Thymus (tissue), 11 donors: ENCODE data around the gene HMG20A. TPM values are rescaled to one million over a fixed set of nuclear protein-coding genes. Genes with fewer than 3 reads are reported as not detected.

Experiments used
- DNase-seq, 9 donors: peaks; one replicate each; pipeline ENCODE4 v3.0.0-alpha.2; 2013; ENCODE audit warnings: low spot score in 9 of 9, low read depth in 6 of 9, missing footprints in 1 of 9
- H3K27ac ChIP-seq, 2 donors: one replicate each; pipeline ENCODE4 v1.5.1; 2013; ENCODE audit warnings: control low read depth in 1 of 2, low read depth in 1 of 2, low read length in 1 of 2, mild to moderate bottlenecking in 1 of 2, moderate library complexity in 1 of 2
- H3K27me3 ChIP-seq, 2 donors: one replicate each; pipeline ENCODE4 v1.5.1; 2013; ENCODE audit warnings: low read length in 1 of 2; ENCODE audit not compliant: control insufficient read depth in 2 of 2, insufficient read depth in 1 of 2
- H3K36me3 ChIP-seq, 2 donors: one replicate each; pipeline ENCODE4 v1.5.1; 2013; ENCODE audit warnings: low read length in 1 of 2, mild to moderate bottlenecking in 1 of 2, moderate library complexity in 1 of 2; ENCODE audit not compliant: control insufficient read depth in 2 of 2, insufficient read depth in 2 of 2
- H3K4me1 ChIP-seq, 2 donors: one replicate each; pipeline ENCODE4 v1.5.1; 2013; ENCODE audit warnings: low read length in 2 of 2; ENCODE audit not compliant: control insufficient read depth in 2 of 2, insufficient read depth in 2 of 2
- H3K4me3 ChIP-seq, 2 donors: one replicate each; pipeline ENCODE4 v1.5.1; 2013; ENCODE audit warnings: low read length in 2 of 2, control low read depth in 1 of 2, mild to moderate bottlenecking in 1 of 2
- H3K9me3 ChIP-seq, 2 donors: one replicate each; pipeline ENCODE4 v1.5.1; 2013; ENCODE audit warnings: low read length in 1 of 2, mild to moderate bottlenecking in 1 of 2; ENCODE audit not compliant: control insufficient read depth in 2 of 2, insufficient read depth in 1 of 2
- WGBS: extraction: QIAGEN DNeasy Blood & Tissue Kit; methylation state at CpG from one replicate; pipeline ENCODE4 v1.1.7; 2013; 5-methylcytosine and 5-hydroxymethylcytosine counted together
- polyA plus RNA-seq: library from polyadenylated mRNA; stranded (reverse); fragments of 200-250 nt; gene quantifications from one replicate; pipeline ENCODE4 v1.2.3, GENCODE V29; 2013
- total RNA-seq: library from RNA; stranded (reverse); fragments of 120-200 nt; gene quantifications from one replicate; pipeline ENCODE4 v1.2.4, GENCODE V29; 2013
- donor health status: healthy.

Gene HMG20A
- total and polyA plus RNA-seq, 2 donors = 25.8 to 33.0 TPM

DNA sequence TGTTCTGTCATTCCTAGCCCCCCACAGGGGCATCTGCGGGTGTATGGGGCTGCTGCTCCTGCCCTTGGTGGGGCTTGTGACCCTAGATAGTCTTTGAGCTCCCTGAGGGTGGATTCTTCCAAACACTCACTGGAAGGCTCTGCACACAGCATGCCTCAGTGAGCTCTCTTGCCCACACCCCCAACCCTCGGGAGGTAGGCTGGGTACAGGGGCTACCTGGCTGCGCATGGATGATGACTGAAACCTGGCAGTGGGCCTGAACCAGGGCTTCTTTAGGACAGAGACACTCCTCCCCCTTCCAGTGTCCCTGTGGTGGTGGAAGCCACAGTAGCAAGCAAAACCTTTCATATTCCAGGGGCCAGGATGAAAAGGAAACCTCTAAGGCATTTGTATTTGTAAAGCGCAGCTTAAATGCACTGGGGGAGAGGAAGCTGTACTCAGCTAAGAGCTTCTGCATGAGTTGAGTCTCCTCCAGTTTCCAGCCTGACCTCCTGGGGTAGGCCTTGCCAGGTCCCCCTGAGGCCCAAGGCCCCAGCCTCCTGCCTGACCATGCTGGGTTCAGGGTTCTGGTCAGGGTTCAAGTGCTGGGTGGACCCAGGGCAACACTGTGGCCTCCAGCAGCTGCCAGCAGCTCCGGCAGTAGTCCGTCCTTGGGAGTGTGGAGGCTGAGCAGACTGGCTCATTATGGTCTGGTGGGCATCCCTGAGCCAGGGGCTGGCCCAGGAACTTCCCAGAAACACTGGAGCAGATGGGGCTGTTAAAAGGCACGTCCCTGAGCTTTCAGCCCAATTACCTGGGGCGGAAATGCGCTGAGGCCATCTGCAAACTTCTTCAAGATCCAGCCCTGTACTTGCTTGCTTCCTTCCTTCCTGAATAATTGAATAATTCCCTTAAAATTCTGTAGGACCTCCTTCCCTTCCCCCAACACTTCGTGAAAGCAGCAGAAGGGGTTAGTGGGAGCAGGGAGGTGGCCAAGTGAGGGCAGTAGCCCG lies 89.7 kb downstream of the HMG20A start:
- H3K36me3 ChIP-seq = no peaks in the 10 kb centered on the region
- H3K9me3 ChIP-seq = no peaks in the 10 kb centered on the region
- no peak for DNase-seq
- H3K27me3 ChIP-seq = no peaks in the 10 kb centered on the region
- H3K4me3 ChIP-seq = no peak overlapping the region
- no peak overlapping the region for H3K27ac ChIP-seq
- peaks cover 0 to 26% of the 10 kb centered on the region in 2 donors for H3K4me1 ChIP-seq
- 95% methylated on average over 11 of the region's 11 CpGs for WGBS

DNA sequence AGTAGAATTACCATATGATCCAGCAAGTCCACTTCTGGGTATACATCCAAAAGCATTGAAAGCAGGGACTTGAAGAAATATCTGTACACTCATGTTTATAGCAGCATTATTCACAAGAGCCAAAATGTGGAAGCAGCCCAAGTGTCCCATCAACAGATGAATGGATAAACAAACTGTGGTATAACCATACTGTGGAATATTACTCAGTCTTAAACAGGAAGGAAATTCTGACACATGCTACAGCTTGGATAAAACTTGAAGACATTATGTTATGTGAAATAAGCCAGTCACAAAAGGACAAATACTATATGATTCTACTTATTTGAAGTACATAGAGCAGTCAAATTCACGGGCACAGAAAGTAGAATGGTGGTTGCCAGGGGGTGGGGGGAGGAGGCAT lies 91.2 kb downstream of the HMG20A start:
- Histone ChIP-seq H3K27me3 (no peaks in the 10 kb centered on the region), H3K27ac (no peak overlapping the region)
- 93% methylated on average over 1 of the region's 1 CpG for WGBS

DNA sequence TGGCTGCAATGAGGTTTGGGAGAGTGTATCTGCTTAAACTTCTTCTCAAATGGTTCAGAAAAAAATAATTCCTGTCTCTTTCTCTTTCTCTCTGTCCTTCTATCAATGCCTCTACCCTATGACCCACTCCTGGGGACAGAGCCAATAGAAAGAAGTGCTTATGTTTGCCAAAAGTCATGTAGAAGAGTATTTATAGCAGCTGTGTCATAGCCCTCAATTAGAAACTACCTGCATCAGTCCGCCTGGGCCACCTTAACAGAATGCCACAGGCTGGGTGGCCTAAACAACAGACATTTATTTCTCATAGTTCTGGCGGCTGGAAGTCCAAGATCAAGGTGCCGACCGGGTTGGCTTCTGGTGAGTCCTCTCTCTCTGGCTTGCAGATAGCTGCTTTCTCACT lies 92.5 kb downstream of the HMG20A start:
- Histone ChIP-seq H3K9me3 (no peaks in the 10 kb centered on the region), H3K4me1 (peaks cover 0 to 6% of the 10 kb centered on the region in 2 donors), H3K36me3 (no peaks in the 10 kb centered on the region), H3K27ac (no peak overlapping the region), H3K27me3 (no peaks in the 10 kb centered on the region), H3K4me3 (no peak overlapping the region)
- WGBS = 98% methylated on average over 4 of the region's 4 CpGs
- DNase-seq = no peak

More for the DNA sequence above, 91.2 kb downstream of the HMG20A start:
- no peak for DNase-seq
- Histone ChIP-seq H3K9me3 (no peaks in the 10 kb centered on the region), H3K4me3 (no peak overlapping the region), H3K4me1 (peaks cover 0 to 18% of the 10 kb centered on the region in 2 donors), H3K36me3 (no peaks in the 10 kb centered on the region)

DNA sequence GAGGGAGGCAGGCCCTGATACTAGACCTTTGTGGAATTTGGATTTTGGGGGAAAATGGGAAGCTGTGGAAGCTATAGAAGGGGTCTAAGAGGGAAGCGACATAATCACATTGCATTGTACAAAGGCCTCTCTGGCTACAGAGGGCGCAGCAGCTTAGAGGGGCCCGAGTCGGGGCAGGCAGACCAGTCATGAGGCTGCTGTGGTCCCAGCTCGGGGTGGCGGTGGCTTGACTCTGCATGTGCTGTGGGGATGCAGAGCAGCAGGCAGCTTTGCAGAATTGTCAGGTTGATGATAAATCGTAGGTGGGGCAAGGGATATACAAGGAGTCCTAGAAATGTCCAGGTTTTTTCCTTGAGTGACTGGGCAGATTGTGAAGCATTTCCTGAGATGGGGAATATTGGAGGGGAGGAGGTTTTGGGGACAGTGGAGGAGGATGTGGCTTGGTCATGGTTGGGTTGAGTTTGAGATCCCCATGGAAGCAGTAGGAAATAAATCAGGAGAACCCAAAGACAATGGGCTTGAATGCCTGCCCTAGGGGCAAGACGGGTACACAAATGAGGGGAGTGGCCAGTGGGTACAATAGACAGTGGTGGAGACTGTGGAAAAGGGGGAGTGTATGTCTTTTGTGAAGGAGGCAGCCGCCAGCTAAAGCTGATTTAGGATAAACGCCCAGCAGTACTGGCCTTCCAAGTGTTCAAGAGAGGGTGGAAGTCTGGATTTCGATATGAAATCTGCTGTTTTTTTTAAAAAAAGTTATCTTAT lies 94.1 kb downstream of the HMG20A start:
- no peak for DNase-seq
- no peaks in the 10 kb centered on the region for H3K27me3 ChIP-seq
- WGBS = 91% methylated on average over 11 of the region's 11 CpGs
- no peaks in the 10 kb centered on the region for H3K9me3 ChIP-seq
- no peak overlapping the region for H3K4me3 ChIP-seq
- H3K4me1 ChIP-seq = no peaks in the 10 kb centered on the region
- no peaks in the 10 kb centered on the region for H3K36me3 ChIP-seq
- no peak overlapping the region for H3K27ac ChIP-seq

DNA sequence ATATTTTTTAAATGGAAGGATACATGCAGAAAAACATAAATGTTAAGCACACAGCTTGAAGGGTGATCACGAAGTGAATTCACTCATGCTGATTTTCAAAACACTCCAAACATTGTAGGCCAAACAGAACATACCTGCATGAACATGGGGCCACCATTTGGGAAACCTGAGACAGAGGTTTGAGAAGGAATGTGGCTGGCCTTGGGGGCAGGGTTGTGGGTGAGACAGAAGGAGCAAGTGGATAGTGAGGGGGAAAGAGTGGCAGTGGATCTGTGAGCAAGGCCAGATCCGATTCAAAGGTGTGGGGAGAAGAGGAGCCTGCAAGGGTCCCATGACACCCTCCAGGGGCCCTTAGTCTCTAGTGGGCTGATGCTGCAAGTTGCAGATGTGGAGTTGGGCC lies 94.9 kb downstream of the HMG20A start:
- no peaks in the 10 kb centered on the region for H3K36me3 ChIP-seq
- no peaks in the 10 kb centered on the region for H3K27me3 ChIP-seq
- no peak overlapping the region for H3K27ac ChIP-seq
- H3K4me3 ChIP-seq = no peak overlapping the region
- no peak for DNase-seq
- H3K4me1 ChIP-seq = no peaks in the 10 kb centered on the region
- 95% methylated on average over 2 of the region's 2 CpGs for WGBS
- H3K9me3 ChIP-seq = no peaks in the 10 kb centered on the region

DNA sequence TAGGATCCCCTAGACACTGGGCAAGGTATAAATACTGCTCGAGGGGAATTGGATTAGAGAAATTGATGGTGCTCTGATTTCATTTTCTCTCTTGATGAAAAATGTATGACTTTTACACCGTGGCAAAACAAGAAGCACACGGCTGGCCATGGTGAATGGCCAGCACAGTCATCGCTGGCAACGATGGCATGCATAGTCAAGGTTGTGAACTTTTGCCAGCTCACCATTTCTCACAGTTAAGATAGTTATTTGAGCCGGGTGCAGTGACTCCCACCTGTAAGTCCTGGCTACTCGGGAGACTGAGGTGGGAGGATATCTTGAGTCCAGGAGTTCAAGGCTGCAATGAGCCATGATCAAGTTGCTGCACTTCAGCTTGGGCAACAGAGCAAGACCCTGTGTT lies 95.4 kb downstream of the HMG20A start:
- no peak for DNase-seq
- Histone ChIP-seq H3K4me3 (no peak overlapping the region), H3K4me1 (no peaks in the 10 kb centered on the region), H3K9me3 (no peaks in the 10 kb centered on the region), H3K27me3 (no peaks in the 10 kb centered on the region), H3K27ac (no peak overlapping the region), H3K36me3 (no peaks in the 10 kb centered on the region)
- 96% methylated on average over 7 of the region's 7 CpGs for WGBS

DNA sequence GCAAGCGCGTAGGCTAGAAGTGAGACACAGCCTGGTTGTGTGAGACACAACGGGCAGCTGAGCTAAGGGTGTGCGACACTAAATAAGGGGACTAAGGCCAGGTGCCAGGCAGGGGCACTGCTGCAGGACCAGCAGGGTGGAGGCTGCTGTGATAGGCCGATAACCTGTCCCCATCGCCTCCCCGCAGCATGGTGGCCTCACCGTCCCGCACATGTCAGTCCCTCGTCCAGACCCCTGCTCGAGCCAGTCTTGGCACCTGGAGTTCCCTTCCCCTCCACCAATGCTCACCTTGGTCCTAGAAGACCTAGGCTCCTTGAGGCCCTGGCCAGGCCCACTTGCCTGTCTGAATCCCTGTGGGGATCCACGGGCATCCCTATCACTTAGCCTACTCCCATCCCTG lies 96.1 kb downstream of the HMG20A start:
- Histone ChIP-seq H3K4me3 (no peak overlapping the region), H3K9me3 (no peaks in the 10 kb centered on the region), H3K27ac (no peak overlapping the region), H3K27me3 (no peaks in the 10 kb centered on the region), H3K36me3 (no peaks in the 10 kb centered on the region), H3K4me1 (no peaks in the 10 kb centered on the region)
- DNase-seq = no peak
- 99% methylated on average over 12 of the region's 12 CpGs for WGBS

DNA sequence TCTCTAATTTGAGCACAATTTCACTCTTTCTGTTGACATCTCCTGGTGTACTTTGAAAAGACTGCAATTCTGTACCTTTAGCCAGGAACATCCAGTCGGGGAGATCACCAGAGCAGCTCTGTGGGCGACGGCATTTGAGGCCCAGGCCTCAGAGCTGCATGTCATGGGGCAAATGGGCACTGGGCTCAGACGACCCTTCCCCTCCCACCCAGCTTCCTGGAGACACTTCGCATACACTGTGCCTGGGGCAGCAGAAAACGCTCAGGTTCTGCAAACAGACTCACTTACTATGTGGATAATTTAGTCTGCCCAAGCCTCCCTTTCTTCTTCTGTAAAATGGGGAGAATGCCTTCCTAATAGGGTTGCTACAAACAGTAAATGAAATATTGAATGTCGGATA lies 96.9 kb downstream of the HMG20A start:
- Histone ChIP-seq H3K9me3 (no peaks in the 10 kb centered on the region), H3K4me3 (no peak overlapping the region), H3K4me1 (no peaks in the 10 kb centered on the region), H3K27me3 (no peaks in the 10 kb centered on the region), H3K36me3 (no peaks in the 10 kb centered on the region), H3K27ac (no peak overlapping the region)
- DNase-seq = no peak
- 93% methylated on average over 7 of the region's 7 CpGs for WGBS

DNA sequence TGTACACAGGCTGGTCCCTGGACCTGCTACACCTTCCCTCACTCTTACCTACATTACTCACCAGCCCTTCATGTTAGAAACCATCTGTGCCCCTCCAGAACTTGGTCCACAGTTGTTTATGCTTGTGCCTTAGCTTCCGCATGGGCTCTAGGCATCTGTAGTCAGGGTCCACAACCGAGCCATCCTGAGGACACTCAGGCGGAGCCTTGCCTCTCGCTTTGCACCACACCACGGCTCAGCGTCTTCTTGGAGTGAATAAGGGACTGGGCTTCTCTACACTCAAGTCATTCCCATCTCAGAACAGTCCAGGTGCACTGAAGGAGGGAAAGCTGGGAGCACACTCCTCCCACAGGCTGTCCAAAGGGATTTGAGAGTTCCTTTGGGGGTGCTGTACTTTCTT lies 97.8 kb downstream of the HMG20A start:
- Histone ChIP-seq H3K4me3 (no peak overlapping the region), H3K9me3 (no peaks in the 10 kb centered on the region), H3K4me1 (no peaks in the 10 kb centered on the region), H3K36me3 (no peaks in the 10 kb centered on the region), H3K27ac (no peak overlapping the region), H3K27me3 (no peaks in the 10 kb centered on the region)
- no peak for DNase-seq
- over 99% methylated on average over 6 of the region's 6 CpGs for WGBS
